GM18498 (cell line): Measurements from ENCODE around the gene PDE3A.

Source experiments
- ATAC-seq: cut with Tn5 transposase; IDR thresholded peaks from one replicate; pipeline ENCODE4 v1.9.1; 2021; ENCODE audit warnings: mild to moderate bottlenecking, moderate library complexity; ENCODE audit not compliant: unreplicated experiment

PDE3A gene

DNA sequence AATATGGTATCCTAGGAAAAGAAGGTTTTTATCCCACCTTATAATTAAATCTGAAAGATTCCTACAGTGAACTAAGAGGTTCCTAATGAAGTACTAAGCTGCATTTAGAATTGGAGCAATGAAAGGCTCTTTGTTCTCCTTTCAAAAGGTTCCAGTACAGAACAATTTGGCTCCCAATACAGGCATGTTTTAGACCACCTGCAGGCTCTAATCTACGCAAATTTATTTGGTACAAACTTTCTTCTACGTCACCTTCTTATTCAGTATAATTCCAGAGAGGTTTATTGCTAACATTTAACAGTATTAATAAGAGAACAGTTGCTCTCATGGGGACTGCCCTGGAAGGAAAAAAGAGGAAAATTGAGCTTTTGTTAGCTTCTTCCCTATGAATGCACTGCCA, 289.2 kb downstream of the PDE3A start:
- no peak for ATAC-seq

- ATAC-seq = no peak
These were observed 313.0 kb downstream of the PDE3A start for GRCh38 chr12:20681334-20681733.

DNA sequence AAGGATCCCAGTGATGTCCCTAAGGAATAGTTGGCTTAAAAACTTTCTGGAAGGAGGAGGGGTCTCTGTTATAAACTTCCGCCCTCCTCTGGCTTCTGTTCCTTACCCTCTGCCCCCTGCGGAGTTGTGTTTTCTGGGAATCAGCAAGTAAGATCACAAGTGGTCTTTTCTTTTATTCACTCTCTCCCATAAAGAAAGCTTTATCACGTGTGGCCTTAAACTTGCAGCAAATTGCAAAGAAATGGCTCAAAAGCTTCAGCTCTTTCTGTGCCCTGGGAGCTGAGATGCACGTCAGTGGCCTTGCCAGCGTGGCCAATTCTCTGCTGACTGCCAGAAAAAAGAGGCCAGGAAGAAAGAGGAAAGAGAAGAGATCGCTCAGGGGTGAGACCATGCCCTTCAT, 326.9 kb downstream of the PDE3A start, which contains the start of gene SLCO1C1:
SLCO1C1 (plus strand) TSS at position 101 of the 400 bp plus-strand sequence. CDS start 4,245 bp downstream, outside the sequence.
- ATAC-seq = no peak

GRCh38 chr12:20696181-20696905, 328.0 kb downstream of the PDE3A start:
- no peak for ATAC-seq

GRCh38 chr12:20701106-20701505, 332.8 kb downstream of the PDE3A start:
- no peak for ATAC-seq

DNA sequence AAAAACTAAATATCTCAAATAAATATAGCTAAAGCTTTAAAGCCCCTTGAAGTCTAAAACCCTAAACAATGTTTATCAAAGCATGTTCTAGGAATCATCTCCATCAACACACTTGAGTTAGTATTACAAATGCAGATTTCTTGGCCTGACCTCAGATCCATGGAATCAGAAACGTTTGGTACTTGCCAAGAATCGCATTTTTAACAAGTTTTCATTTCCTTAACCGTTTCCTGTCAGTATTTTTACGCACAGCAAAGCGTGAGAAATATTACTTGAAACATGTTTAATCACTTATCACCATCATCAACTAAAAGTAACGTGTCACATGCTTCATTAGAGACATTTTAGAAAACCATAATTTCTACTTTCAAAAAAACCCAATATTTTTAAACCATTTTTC, 336.5 kb downstream of the PDE3A start:
- ATAC-seq = no peak

DNA sequence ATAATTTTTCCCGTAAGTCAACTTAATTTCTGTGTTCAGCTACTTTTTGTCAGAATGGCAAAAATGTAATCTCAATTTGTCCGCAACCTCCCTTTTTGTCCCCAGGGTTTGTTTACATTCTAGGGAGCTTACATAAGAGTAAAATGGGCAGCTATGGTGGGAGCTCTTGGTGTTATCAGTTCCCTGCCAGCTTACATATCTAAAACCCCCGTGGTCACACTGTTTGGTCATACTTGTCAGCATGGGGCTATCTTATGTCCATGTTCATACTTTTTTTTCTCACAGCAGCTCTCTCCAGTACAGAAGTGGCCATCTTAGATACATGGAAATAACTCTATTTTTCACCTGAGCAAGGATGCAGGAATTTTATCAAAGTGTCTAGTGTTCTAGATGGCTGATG, 343.5 kb downstream of the PDE3A start:
- ATAC-seq = no peak

- ATAC-seq = no peak
These were observed 347.7 kb downstream of the PDE3A start for GRCh38 chr12:20716037-20716436.

DNA sequence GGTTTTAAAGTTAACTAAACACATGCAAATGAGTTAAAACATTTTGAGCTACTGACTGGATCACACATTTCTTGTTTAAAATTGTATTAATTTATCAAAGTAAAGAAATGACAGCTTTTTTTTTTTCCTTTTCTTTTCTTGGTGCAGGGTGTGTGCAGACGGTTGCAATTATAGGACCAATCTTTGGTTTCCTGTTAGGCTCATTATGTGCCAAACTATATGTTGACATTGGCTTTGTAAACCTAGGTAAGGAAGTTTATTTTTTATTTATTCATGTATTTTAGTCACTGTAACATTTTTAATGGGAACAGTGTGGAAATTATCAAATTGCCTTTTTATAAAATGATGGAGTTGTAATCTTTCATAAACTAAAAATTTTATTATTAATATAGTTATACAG, 348.6 kb downstream of the PDE3A start:
- ATAC-seq = no peak

DNA sequence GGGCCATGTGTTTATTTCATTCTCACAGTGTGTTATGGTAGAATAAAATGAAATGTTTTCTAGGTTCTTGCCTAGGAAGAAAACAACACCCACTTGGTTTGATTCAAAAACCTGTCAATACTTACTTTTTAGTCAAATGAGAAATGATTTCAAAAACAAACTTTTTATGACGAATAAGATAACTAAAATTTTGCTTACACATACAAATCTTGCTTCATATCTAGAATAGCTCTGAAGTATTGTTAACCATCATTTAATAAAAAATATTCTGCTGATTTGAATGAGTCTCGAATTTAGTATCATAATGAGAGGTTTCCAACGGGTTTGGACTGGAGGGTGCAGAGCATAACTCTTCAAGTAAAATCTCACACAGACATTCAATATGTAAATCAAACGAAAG, 350.0 kb downstream of the PDE3A start:
- ATAC-seq = no peak

DNA sequence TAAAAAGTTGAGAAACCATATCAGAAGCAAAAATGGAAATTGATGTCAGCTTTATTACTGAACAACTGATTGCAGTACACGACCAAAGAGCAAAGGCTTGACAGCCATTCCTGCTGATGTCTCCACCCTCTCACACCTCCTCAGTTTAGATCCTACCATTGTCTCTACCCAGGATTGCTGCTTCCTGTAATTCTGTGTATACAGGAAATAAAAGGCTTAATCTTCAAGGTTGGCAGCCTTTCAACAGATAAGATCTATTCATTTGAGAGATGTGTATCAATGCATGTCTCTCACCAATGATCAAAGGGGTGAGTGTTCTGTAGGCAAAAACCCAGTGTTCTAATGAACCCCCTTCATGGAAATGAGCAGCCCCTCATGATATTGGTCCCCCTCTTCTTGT, 353.8 kb downstream of the PDE3A start:
- no peak for ATAC-seq

DNA sequence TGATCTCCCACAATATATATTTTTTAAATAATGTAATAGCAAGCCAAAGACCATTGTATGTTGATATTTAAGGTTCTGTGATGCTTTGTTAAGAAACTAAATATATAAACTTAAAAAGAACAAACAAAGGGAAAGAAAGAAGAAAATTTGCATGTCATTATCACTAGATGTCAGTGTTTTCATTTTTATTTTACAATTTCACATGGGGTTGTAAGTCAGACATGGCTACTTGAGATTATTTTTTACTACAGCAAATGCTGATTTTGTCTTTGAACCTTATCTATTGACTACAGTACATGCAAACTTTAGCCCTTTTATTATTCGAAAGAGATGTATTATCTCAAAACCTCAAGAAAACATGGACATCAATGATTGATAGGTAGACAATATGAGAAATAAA, 362.9 kb downstream of the PDE3A start:
- no peak for ATAC-seq
